ENCODE data around the gene ABHD16A.
A peak's percentile ranks its signal among the peaks of the same experiment; 100 is the strongest.

The ABHD16A gene

DNA sequence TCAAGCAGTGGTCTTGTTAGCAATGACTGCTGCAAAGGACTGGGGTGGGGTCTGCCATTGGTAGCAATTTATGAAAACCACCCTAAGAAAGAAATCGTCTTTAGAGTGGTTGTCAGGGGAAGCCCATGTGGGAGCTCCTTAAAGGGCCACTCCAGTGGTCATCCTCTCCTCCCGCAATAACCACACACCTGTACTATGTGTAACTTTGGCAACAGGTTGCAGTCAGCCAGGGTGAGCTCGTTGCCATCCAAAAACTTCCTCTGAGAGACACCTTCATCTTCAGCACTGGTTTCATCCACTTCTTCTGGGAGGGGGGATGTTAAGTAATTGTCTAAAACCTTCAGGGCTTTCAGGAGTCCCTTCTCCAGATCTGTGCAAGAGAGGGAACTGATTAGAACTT is 28.9 kb upstream of the ABHD16A start:
- peaks cover 50% of the 10 kb centered on the region for H3K36me3 ChIP-seq (ENCODE audit: low read depth)
- TF ChIP-seq, protein P1, sequence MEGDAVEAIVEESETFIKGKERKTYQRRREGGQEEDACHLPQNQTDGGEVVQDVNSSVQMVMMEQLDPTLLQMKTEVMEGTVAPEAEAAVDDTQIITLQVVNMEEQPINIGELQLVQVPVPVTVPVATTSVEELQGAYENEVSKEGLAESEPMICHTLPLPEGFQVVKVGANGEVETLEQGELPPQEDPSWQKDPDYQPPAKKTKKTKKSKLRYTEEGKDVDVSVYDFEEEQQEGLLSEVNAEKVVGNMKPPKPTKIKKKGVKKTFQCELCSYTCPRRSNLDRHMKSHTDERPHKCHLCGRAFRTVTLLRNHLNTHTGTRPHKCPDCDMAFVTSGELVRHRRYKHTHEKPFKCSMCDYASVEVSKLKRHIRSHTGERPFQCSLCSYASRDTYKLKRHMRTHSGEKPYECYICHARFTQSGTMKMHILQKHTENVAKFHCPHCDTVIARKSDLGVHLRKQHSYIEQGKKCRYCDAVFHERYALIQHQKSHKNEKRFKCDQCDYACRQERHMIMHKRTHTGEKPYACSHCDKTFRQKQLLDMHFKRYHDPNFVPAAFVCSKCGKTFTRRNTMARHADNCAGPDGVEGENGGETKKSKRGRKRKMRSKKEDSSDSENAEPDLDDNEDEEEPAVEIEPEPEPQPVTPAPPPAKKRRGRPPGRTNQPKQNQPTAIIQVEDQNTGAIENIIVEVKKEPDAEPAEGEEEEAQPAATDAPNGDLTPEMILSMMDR (IDR thresholded peaks at IDR 0.05; ENCODE audit: poor library complexity, severe bottlenecking), result no peak
- no peaks in the 10 kb centered on the region for H3K27me3 ChIP-seq (ENCODE audit: insufficient read depth, poor library complexity, severe bottlenecking)
- no peak overlapping the region for H3K27ac ChIP-seq (ENCODE audit: poor library complexity, severe bottlenecking)
- peaks cover 19% of the 10 kb centered on the region for H3K4me1 ChIP-seq (ENCODE audit: insufficient read depth, poor library complexity, severe bottlenecking)
- DNase-seq (ENCODE audit: low spot score), result no peak
- H3K4me3 ChIP-seq (ENCODE audit: severe bottlenecking), result no peak overlapping the region
- ATAC-seq (ENCODE audit: low read depth), result no peak
- H3K9me3 ChIP-seq (ENCODE audit: severe bottlenecking), result no peaks in the 10 kb centered on the region

DNA sequence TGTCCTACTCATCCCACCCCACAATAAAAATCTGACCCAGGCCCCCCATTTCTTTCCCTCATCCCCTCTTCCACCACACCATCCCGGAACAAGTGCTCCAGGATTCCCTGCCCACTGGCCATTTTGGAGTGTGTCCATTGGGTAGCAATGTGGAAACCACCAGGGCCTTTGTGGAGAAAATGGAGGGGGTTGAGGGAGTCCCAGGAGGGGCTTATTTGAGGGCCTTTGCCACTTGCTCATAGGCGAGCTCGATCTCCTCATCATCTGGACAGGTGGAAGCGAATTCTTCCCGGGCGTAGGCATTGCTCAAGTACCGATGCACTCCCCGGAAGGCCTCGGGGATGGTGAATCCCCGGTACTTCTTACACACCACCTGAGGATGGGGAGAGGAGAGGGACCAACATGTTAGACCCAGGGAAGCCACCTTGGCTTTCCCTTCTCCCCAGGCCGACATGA is 27.5 kb upstream of the ABHD16A start:
- ATAC-seq (ENCODE audit: low read depth), result no peak
- DNase-seq (ENCODE audit: low spot score), result no peak
- peaks cover 13% of the 10 kb centered on the region for H3K4me1 ChIP-seq (ENCODE audit: insufficient read depth, poor library complexity, severe bottlenecking)
- no peaks in the 10 kb centered on the region for H3K9me3 ChIP-seq (ENCODE audit: severe bottlenecking)
- TF ChIP-seq, protein P1 (IDR thresholded peaks at IDR 0.05; ENCODE audit: poor library complexity, severe bottlenecking), result no peak
- H3K27me3 ChIP-seq (ENCODE audit: insufficient read depth, poor library complexity, severe bottlenecking), result no peaks in the 10 kb centered on the region
- H3K27ac ChIP-seq (ENCODE audit: poor library complexity, severe bottlenecking), result peak overlapping the region; percentile 63
- no peak overlapping the region for H3K4me3 ChIP-seq (ENCODE audit: severe bottlenecking)
- peaks cover 50% of the 10 kb centered on the region for H3K36me3 ChIP-seq (ENCODE audit: low read depth)

DNA sequence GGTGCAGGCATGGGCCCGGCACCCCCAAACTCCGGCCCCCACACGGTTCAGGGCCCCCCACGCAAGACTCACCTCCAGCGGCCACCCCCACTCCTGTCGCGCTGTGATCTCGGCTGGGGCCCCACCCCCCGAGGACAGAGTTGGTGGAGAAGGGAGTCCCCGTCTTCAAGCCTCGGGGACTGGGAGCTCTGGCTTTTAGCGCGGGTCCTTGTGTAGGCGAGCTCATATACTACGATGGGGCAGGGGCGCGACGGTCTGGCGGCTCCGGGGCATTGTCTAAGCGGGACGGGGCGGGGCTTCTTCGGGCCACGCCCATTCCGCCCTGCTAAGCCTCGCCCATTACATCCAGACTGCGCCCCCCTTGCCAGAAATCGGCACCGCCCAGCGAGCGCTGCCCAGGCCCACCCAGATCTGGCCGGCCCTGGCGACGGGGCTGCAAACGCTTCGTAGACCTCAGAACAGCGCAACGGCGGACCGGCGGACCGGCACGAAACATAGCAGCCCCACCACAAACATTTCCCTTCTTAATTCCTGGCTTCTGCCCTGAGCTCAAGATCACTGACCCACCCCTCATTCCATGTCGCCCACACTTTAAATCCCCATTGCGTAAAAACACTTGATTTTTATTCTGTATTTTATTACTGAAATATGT is 27.0 kb upstream of the ABHD16A start:
- Histone ChIP-seq H3K27ac (ENCODE audit: poor library complexity, severe bottlenecking) (peak overlapping the region; percentile 63), H3K27me3 (ENCODE audit: insufficient read depth, poor library complexity, severe bottlenecking) (no peaks in the 10 kb centered on the region), H3K36me3 (ENCODE audit: low read depth) (peaks cover 50% of the 10 kb centered on the region), H3K9me3 (ENCODE audit: severe bottlenecking) (no peaks in the 10 kb centered on the region), H3K4me1 (ENCODE audit: insufficient read depth, poor library complexity, severe bottlenecking) (peaks cover 13% of the 10 kb centered on the region), H3K4me3 (ENCODE audit: severe bottlenecking) (peak overlapping the region; percentile 66)
- DNase-seq (ENCODE audit: low spot score) (no peak), ATAC-seq (ENCODE audit: low read depth) (peak; percentile 61)
- TF ChIP-seq, protein P1 (IDR thresholded peaks at IDR 0.05; ENCODE audit: poor library complexity, severe bottlenecking), result no peak

DNA sequence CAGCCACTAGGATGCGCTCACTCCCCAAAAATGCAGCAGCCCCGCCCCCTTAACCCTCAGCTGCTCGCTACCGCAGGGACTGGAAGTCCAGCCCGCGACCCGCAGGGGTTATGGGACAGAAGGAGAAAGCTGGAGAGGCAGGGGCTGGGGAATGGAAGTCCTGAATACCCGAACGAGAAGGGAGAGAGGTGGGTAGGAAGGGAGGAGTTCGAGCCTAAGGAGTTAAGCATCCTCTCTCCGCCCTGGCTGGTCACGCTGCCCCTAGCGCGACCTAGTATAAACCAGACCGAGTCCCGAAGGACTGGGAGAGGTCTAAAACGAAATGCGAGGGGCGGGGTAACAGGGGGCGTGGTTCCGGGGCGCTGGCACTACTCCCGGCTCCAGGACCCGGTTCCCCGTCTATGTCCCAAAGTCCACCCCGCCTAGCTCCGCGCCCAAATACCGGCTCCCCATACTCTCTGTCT is 26.4 kb upstream of the ABHD16A start:
- Histone ChIP-seq H3K36me3 (ENCODE audit: low read depth) (peaks cover 44% of the 10 kb centered on the region), H3K4me1 (ENCODE audit: insufficient read depth, poor library complexity, severe bottlenecking) (peaks cover 12% of the 10 kb centered on the region)

More for the DNA sequence above, 26.4 kb upstream of the ABHD16A start:
- H3K27ac ChIP-seq (ENCODE audit: poor library complexity, severe bottlenecking), result peak overlapping the region; percentile 63
- ATAC-seq (ENCODE audit: low read depth), result peak; percentile 81
- DNase-seq (ENCODE audit: low spot score), result peak; percentile 89
- H3K4me3 ChIP-seq (ENCODE audit: severe bottlenecking), result peak overlapping the region; percentile 66
- TF ChIP-seq, protein P1 (IDR thresholded peaks at IDR 0.05; ENCODE audit: poor library complexity, severe bottlenecking), result peak; percentile 85
- no peaks in the 10 kb centered on the region for H3K27me3 ChIP-seq (ENCODE audit: insufficient read depth, poor library complexity, severe bottlenecking)
- no peaks in the 10 kb centered on the region for H3K9me3 ChIP-seq (ENCODE audit: severe bottlenecking)
